GM19240 (cell line): ENCODE results near the gene ITIH4.

Source experiments
- DNase-seq: peaks from one replicate; pipeline ENCODE4 v3.0.0; 2011; ENCODE audit warnings: low spot score; ENCODE audit not compliant: insufficient read length

The ITIH4 gene

DNA sequence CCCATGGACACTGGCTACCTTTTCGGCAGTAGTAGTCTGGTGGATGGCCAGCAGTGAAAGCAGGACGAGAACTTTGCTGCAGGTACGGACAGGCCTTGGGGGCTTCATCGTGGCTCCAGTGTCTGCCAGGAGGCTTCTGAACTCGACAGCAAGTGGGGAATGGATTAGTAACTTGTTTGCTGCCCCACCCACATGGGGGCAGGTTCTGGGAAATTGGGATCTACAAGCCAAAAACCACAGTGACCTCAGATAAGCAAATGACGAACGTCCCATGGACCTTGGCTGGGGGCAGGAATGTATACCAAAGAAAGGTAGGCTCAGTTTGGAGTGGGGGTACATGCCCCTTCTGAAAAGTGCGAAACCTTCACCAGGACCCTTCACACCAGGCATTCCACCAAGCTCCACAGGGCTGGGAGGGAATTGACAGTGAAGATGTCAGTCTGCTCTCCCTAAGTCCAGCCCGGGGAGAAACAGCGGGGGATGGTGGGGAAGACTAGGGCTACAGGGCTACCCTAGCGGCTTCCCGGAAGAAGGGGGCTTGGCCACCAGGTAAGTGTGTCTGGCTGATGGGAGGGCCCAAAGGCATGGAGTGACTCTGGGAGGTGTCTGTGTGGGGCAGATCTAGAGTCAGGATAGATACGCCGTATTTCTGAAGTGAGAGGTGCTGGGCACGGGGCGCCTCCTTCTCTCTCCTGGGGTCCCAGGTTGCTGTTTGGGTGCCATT, at the start of gene ITIH4:
ITIH4 (minus strand) TSS at position 138 of the 724 bp plus-strand sequence; CDS start at position 108, 30 bp downstream.
- no peak for DNase-seq

DNA sequence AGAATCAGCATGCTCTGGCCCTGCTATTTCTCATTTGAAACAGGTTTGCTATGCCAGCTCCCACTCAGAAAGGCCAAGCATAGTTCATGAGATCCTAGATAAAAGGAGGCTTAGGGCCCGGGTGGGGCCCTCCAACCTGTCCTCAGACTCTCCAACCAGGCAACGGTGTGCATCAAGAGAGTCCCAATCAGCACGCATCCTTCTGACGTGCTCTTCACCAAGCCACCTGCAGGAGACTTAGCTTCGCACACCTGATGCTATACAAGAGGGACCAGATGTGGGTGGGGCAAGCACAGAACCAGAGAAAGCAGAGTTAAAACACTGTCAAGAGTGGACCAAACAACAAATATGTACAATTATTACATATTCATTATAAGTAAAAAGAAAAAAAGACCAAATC, 49.6 kb upstream of the ITIH4 start:
- no peak for DNase-seq

DNA sequence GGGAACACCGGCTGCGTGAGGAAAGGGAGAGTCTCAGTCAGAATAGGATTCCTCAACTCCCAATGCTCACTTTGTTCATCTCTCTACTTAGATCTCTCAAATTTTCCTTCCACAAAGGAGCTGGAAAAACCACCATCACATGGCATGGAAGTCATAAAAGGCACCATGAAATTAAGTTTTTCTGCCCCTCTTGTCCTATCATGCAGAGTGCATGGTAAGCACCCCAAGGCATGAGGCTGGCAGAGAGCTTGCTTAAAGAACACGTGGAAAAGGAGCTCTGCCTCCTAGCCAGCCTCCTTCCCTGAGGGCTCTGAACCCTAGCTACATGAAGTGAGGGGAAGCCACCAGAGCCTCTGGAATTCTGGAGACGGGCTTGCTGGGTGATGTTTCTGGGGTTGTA, 49.1 kb upstream of the ITIH4 start:
- no peak for DNase-seq

DNA sequence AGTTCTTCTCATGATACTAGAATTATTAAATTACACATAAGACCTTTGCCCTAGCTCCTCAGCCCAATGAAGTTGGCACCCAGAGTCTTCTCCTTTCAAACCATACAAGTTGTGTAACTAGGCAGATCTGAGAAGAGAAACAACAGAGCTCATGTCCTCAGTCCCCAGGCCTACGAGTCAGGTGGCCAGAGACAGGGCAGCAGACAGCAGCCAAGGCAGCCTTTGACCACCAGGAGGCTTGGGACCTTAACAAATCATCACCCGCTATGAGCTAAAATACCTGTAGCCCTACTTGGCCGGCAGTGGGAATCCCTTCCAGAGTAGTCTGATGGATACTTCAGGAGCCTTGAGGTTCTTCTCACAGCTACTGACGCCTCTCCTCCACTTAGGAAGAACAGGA, 48.6 kb upstream of the ITIH4 start:
- DNase-seq: no peak

DNA sequence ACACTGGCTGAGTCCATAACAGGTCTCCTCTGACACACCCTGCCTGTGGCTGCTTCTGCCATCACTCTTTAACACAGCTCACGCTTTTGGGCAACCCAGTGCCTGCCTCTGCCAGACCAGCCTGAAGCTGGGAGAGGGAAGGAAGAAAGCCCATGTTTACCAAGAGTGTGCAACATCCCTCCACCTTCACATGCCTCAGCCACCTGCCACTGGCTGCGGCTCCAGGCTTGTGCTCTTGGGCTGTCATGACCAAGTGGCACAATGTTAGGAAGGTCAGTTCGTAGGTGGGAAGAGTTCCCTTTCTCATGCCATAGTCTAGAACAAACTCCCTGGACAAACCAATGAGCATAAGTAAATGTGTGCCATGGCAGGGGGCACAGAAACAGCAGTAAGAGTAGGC, 46.6 kb upstream of the ITIH4 start:
- DNase-seq: no peak

DNA sequence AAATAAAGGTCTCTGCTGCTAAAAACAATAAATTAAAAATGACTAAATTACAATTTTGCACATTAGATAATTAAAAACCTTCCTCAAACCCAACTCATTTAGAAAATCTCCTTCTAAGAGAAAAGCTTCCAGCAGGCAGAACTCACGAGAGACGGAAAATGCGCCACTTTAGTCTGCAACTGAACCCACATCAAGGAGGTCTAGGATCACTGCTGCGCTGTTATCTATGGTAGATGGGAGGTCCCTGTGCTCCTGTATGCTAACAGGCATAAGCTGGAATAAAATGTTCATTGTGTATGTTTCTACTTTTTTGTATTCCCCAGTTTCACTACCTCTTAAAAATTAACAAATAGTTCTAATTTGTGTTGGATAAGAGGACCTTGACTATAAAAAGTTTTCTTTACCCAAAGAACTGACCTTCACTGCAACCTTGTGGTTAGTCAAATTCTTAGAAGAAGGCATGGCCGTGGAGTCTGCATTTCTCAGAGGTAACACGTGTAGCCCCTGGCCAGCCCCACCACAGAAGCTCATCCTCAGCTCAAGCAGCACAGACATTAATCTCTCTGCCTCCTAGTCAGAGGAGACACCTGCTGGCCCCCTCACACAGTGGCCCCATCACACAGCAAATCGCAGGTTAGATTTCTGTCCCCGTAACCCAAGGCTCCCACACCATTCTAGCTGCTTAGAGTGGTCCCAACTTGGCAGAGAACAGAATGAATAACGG, 44.6 kb upstream of the ITIH4 start:
- no peak for DNase-seq

DNA sequence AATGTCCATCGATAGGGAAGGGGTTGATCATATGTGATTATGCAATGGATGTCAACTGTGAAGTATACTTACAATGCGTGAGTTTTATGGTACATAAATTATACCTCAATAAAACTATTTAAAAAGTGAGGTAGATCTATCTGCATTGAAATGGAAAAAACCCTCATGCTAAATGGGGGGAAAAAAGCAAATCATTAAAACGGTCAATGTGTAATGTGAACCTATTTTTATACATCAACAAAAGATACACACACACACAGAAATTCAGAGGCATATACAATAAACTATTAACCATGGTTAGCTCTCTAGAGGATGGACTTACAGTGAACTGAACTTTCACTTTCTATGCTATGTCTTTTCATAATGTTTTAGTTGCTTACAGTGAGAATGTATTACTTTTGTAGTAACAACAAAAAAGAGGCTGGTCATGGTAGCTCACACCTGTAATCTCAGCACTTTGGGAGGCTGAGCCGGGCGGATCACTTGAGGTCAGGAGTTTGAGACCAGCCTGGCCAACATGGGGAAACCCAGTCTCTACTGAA, 43.8 kb upstream of the ITIH4 start:
- no peak for DNase-seq

DNA sequence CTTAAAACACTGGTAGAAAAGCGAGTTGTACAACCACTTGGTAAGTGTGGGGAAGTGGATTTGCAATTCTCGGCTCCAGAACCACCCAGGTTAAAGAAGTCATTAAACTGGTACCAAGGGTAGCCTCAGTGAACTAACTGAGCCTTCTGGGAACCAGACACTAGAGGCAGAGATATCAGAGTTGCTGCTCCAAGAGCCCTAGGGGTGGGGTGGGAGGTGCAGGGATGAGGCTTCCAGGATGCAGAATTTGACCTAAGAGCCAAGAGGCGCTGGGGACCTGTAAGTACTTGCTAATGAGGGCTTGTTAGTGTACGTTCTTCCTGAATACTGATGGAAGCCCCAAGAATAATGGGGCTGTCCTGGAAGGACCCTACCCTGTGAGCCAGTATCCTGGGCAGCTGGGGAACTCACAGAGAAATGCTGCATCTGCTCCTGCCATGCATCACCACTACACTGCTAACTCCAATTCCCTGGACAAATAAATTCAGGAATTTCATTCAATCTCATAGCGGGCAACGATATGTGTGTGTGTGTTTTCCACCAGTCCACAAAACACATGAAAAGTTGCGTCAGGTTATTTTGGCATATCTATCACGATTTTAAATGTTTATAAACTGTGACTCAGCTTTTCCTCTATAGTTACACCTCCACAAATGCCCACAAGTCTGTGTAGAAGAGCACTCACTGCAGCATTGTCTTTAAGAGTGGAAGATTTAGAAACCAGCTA, 43.1 kb upstream of the ITIH4 start:
- DNase-seq: no peak

DNA sequence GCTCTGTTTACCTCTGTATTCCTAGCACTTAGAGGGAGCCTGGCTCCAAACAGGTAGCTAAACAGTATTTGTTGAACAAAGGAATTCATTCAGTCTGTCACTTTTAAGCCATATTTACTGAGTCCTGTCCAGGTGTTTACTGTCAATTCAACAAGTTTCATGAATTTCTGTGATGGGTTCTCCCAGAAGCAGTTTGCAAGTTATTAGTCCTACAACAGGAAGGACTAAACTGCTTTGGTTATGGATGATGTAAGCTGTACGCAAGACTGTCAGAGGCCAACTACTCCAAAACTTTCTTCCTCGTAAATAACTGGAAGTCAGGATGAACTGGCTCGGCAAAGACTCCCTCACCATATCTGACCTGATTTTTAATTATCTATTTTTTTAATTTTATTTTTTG, 41.8 kb upstream of the ITIH4 start:
- DNase-seq: no peak

DNA sequence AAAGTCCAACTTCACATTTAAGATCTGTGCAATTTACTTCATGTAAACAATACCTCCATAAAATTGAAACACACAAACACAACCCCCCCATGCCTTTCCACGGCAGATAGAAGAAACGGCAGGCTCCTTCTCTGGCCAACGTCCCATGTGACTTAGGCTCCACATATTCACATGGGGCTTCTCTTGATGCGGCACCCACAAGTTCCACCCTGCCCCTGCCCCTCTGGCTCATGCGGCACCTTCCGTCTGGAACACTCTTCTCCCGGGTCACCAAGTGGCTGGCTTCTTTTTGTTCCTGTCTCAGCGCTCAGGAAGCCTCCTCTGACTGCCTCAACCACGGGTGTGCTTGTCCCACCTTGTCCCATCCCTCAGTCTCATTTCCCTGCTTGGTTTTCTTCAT, 41.3 kb upstream of the ITIH4 start:
- DNase-seq: no peak

DNA sequence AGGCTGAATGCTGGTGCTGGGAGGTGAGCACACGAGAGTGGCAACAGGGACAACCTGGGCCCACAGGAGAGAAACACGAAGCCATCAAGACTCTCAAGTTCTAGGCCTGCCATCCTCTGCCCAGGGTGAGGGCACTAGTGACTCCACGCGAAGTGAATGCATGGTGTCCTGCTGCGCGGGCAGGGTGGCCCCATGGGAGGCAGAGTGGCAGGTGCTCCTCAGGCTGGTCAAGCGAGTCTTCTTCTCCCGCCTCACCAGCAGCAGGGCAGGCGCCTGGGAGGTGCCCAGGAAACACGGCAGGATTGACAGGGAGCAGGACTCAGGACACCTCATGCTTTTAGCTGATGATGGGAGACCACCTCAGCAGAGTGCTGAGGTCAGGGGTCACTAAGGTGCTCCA, 40.0 kb upstream of the ITIH4 start:
- DNase-seq: no peak

DNA sequence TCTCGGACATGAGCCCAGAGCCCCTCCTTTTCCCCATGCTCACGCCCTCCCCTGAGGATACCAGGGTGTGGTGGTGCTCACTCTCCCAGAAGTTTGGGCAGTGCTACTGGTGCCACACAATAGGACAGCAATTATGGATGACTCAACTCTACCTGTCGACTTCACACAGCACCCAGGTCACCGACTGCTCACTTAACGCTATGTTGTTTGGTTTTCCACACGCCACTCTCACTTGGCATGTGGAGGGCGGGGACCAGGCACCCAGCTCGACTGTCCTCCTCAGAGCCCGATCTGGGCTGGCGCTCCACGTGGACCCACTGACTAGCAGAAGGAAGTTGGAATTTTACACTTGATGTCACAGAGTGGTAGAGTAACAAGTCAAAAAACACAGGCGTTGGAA, 36.0 kb upstream of the ITIH4 start:
- DNase-seq: no peak

DNA sequence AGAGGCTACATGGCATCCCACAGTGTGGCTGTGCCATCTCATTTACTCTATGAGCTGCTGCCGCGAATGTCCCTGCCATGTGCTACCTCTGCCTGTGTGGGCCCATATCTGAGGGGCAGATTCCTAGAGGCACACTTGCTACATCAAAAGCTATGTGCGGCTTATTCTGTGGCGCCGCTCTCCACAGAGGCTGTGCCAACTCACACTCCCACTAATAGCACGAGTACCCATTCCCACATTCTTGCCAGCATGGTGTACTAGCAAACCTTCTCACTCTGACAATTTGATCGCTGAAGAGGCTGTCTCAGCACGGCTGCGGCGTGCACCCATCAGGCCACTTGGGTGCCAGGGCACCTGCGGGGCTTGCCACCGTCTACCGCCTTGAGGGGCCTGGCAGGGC, 35.5 kb upstream of the ITIH4 start:
- DNase-seq: no peak

DNA sequence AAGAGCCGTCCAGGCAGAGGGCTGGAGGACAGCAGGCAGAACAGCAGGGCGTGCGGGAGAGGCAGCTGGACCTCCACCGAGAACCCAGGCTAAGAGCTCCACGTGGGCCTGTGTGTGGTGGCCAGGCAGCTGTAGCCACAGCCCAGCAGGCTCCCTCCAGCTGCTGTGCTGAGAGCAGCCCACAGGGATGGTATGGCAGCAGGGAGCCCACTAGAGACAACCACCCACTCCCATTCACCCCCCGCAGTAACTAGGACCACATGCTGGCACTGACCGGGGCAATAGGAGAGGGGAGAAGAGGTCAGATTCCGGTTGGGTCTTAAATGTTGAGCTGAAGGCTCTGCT, 29.9 kb upstream of the ITIH4 start:
- DNase-seq: no peak

DNA sequence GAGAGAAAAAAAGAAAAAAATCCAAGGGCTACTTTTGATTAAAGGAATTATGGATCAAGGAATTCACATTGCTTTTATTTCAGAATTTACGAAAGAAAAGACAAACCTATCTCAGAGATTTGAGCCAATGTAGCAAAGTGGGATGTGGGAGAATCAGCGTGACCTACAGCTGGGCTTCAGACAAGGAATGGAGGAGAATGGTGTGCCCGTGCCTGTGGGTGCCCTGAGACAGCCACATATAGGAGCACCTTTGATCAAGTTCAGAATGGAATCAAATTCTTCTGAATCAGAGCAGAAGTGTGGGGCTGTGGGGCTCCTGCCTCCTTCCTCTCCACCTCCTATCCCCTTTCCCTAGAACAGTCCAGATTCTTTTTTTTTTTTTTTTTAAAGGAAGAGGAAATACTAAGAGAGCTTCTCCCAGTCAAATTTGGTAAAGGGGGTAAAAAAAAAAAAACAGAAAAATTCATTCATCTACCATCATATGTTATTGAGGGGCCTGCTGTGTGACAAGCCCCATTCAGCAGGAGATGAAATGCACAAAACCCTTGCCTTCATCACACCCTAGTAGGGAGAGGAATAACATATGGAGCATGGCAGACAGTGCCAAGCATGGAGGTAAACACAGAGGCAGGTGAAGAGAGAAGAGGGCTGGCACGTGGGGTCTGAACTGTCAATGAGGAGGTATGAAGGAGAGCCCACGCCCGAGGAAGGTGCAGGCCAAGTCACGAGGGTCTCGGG, 29.4 kb upstream of the ITIH4 start:
- DNase-seq: no peak

DNA sequence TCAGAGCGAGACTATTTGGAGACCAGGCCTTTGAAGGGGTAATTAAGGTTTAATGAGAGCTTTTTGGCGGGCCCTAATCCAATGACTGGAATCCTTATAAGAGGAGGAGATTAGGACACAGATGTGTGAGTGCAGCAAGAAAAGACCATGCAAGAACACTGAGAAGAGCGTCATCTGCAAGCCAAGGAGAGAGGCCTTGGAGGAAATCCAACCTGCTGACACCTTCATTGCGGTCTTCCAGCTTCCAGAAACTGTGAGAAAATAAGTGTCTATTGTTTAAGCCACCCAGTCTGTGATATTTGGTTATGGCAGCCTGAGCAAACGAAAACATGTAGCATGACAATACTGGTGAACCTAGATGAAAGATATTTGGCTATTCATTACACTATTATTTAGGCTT, 27.4 kb upstream of the ITIH4 start:
- DNase-seq: no peak

DNA sequence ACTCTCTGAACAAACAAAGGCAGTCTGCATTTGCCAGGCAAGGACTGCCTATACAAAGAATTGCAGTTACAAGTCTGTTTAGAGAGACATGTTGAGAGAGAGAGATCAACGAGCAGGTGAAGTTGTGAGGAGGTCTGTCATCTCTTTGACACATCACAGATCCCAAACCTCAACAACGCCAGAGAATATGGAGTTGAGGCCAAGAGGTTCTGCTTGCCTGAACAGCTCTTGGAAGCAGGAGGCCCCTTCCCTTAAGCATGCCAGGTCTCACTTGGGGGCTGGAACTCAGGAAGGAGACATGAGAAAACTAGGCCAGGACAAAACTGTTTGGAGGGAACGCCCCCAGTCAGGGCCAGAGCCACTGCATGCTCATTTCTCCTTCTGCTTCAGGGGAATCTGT, 26.7 kb upstream of the ITIH4 start:
- DNase-seq: no peak

DNA sequence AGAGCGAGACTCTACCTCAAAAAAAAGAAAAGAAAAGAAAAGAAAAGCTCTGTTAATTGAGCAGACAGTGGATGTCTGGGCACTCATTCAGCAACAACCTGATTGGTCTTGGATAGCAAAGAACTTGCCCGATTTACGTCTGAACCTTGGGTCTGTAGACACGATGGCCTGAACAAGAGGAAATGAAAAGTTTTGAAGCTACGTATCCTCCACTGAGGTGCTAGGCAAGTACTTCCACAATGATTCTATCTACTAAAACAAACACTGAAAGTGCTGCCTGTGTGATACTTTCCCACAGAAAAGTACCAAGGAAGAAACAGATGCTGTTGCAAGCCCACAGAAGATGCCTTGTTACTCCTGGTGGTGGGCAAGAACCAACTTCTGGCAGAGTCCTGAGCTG, 26.2 kb upstream of the ITIH4 start:
- DNase-seq: no peak

DNA sequence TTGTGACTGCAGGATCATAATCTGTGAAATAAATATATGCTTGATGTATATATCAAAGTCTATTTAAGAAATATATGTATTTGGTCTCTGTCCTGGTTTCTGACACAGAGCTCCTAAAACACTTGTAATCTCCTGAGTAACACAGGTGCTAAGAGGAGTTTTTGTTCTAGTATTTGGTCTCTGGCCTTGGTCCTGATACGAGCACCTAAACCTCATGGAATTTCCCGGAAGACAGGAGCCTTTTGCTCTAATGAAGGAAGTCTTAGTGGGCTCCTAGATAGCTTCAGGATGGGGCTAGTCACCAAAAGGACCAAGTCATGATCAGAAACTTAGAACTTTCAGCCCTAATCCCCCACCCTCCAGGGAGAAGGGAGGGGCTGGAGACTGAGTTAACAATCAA, 23.5 kb upstream of the ITIH4 start:
- DNase-seq: no peak

DNA sequence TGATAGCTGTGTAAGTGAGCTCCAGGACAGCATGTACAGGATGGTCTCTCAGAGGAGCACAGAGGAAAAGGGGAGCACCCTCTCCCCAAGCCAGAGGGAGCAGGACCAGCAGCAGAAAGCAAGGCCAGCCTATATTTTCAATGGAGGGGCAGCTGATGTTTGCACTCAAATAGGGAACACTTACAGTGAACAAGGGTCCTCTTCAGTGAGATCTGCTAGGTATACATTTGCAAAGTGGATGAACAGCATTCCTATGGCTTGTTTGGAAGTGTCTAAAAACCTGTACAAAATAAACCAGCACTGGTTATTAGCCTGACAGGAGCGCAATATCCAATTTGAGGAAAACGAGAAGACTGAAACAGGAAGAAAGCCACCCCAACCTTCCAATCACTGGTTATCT, 21.9 kb upstream of the ITIH4 start:
- DNase-seq: no peak

DNA sequence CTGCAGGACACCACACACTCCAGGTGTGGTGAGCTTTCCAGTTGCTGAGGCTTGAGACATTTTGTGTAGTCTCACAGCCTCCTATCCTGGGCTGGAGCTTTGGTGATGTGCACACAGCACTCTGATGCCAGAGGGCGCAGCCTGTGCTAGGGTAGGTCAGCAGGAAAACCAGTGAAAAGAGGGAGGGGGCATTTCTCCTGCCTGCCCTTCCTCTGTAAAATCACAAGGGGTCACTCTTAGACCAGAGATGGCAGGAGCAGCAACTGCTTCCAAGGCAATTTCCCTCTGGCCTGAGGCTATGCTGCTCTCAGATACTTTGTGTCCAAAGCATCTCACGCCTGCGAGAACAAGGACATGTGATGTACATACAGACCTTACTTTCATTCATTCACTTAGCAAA, 20.9 kb upstream of the ITIH4 start:
- peak; percentile 50 for DNase-seq

DNA sequence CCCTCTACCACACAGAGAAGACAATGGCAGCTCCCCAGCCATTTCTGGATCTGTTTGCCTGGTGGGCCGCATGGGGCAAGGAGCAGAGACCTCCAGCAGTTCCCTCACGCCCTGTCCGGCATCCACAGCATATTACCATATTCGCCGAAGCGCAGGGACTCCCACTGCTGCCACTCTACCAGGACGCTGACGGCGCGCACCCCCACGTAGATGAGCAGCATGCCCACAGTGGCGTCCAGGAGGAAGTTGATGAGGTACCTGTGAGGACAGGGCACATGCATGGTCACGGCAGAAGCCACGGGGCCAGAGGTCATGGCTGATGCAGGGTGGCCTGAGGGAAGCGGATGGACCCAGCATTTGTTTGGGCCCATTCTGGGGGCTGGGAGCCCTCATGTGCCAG, 19.2 kb upstream of the ITIH4 start:
- DNase-seq: no peak
